ENCODE results near the gene SPAG17.

The SPAG17 gene

DNA sequence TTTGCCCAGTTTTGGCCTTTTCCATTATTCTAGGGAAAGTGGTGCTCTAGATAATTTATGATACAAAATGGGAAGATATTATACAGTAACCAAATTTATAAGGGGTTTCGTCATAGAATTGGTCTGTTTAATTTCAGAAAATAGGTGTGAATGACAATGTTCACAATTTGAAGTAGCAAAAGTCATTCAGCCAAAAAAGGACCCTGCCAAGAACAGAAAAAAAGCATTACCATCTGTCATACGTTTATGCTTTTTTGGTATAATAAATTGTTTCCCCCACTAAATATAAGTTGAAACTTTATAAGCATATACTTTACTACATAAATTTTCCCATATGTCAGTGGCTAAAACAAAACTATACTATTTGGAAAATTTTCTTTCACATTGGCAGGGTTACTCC, 4.5 kb upstream of the SPAG17 start:
- Histone ChIP-seq H3K36me3 (replicated peaks in 1 of 2; ENCODE audit: control insufficient read depth in 2 of 2, insufficient read depth in 2 of 2, low read length in 2 of 2) (no peaks in the 10 kb centered on the region), H2AFZ (ENCODE audit: low read length) (no peak overlapping the region), H2BK120ac (ENCODE audit: low read depth, low read length) (no peak overlapping the region), H3K4me3 (ENCODE audit: low read length in 2 of 2) (no peak overlapping the region), H3K18ac (ENCODE audit: low read length) (no peak overlapping the region), H3K27ac (replicated peaks; ENCODE audit: low read length) (no peak overlapping the region), H3K9ac (ENCODE audit: low read depth, low read length, poor library complexity) (no peak overlapping the region), H2BK5ac (ENCODE audit: low read length) (no peak overlapping the region), H3K4ac (ENCODE audit: low read length) (no peak overlapping the region), H3K27me3 (ENCODE audit: control insufficient read depth in 3 of 3, insufficient read depth in 3 of 3, low read depth in 1 of 3, low read length in 3 of 3) (no peaks in the 10 kb centered on the region), H3K4me1 (ENCODE audit: control insufficient read depth in 2 of 2, insufficient read depth in 1 of 2, low read depth in 1 of 2, low read length in 2 of 2) (peaks cover 5 to 7% of the 10 kb centered on the region in 2 donors), H2BK15ac (ENCODE audit: low read length) (no peak overlapping the region), H3K23ac (ENCODE audit: low read depth, low read length, poor library complexity) (no peak overlapping the region), H2BK12ac (ENCODE audit: low read length) (no peak overlapping the region), H2AK5ac (ENCODE audit: low read depth, low read length) (no peak overlapping the region), H3K9me3 (replicated peaks in 1 of 2; ENCODE audit: control insufficient read depth in 2 of 2, insufficient read depth in 1 of 2, low read depth in 1 of 2, low read length in 2 of 2) (peaks cover 0 to 3% of the 10 kb centered on the region in 2 donors), H4K8ac (ENCODE audit: low read depth, low read length) (no peak overlapping the region), H3K4me2 (ENCODE audit: insufficient read depth, low read length, poor library complexity, severe bottlenecking) (no peak overlapping the region), H3K79me1 (ENCODE audit: low read depth, low read length) (no peaks in the 10 kb centered on the region), H3K14ac (ENCODE audit: low read length) (no peak overlapping the region), H4K91ac (ENCODE audit: low read depth, low read length, poor library complexity) (no peak overlapping the region)
- WGBS, 2 donors (ENCODE audit: extremely low coverage in 2 of 2, insufficient read length in 2 of 2, insufficient replicate concordance in 1 of 2): no CpG with 5 or more reads among the region's 2 CpGs
- no peak for DNase-seq (ENCODE audit: low spot score)

DNA sequence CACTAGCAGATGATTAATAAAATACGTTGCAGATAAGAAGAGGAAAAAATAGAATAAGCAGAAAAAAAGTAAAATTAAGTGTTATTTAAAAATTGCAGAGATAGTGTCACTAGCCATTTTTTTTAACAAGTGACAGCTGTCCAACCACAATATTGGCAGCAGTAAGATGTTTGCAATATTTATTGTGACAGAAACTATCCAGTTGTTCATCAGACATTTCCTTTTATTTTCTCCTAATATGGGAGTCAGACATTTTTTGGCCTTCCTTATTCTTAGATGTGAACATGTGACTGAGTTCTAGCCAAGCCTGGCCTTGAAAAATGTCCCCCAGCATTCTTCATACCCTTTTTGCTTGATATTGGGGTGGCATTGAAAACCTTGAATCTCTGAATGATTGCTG, 3.4 kb upstream of the SPAG17 start:
- Histone ChIP-seq H2BK12ac (ENCODE audit: low read length) (no peak overlapping the region), H3K23ac (ENCODE audit: low read depth, low read length, poor library complexity) (no peak overlapping the region), H3K4me2 (ENCODE audit: insufficient read depth, low read length, poor library complexity, severe bottlenecking) (no peak overlapping the region), H4K91ac (ENCODE audit: low read depth, low read length, poor library complexity) (no peak overlapping the region), H2BK5ac (ENCODE audit: low read length) (no peak overlapping the region), H3K14ac (ENCODE audit: low read length) (no peak overlapping the region), H3K9me3 (replicated peaks in 1 of 2; ENCODE audit: control insufficient read depth in 2 of 2, insufficient read depth in 1 of 2, low read depth in 1 of 2, low read length in 2 of 2) (peaks cover 0 to 3% of the 10 kb centered on the region in 2 donors), H3K27ac (replicated peaks; ENCODE audit: low read length) (no peak overlapping the region), H2BK120ac (ENCODE audit: low read depth, low read length) (no peak overlapping the region), H3K4me3 (ENCODE audit: low read length in 2 of 2) (no peak overlapping the region), H4K8ac (ENCODE audit: low read depth, low read length) (no peak overlapping the region), H3K9ac (ENCODE audit: low read depth, low read length, poor library complexity) (no peak overlapping the region), H3K18ac (ENCODE audit: low read length) (no peak overlapping the region), H3K79me1 (ENCODE audit: low read depth, low read length) (no peaks in the 10 kb centered on the region), H3K36me3 (replicated peaks in 1 of 2; ENCODE audit: control insufficient read depth in 2 of 2, insufficient read depth in 2 of 2, low read length in 2 of 2) (no peaks in the 10 kb centered on the region), H2BK15ac (ENCODE audit: low read length) (no peak overlapping the region), H3K27me3 (ENCODE audit: control insufficient read depth in 3 of 3, insufficient read depth in 3 of 3, low read depth in 1 of 3, low read length in 3 of 3) (no peaks in the 10 kb centered on the region), H3K4ac (ENCODE audit: low read length) (no peak overlapping the region), H3K4me1 (ENCODE audit: control insufficient read depth in 2 of 2, insufficient read depth in 1 of 2, low read depth in 1 of 2, low read length in 2 of 2) (peaks cover 5 to 9% of the 10 kb centered on the region in 2 donors), H2AFZ (ENCODE audit: low read length) (no peak overlapping the region), H2AK5ac (ENCODE audit: low read depth, low read length) (no peak overlapping the region)
- no CpG with 5 or more reads among the region's 1 CpG for WGBS, 2 donors (ENCODE audit: extremely low coverage in 2 of 2, insufficient read length in 2 of 2, insufficient replicate concordance in 1 of 2)
- DNase-seq (ENCODE audit: low spot score): no peak

DNA sequence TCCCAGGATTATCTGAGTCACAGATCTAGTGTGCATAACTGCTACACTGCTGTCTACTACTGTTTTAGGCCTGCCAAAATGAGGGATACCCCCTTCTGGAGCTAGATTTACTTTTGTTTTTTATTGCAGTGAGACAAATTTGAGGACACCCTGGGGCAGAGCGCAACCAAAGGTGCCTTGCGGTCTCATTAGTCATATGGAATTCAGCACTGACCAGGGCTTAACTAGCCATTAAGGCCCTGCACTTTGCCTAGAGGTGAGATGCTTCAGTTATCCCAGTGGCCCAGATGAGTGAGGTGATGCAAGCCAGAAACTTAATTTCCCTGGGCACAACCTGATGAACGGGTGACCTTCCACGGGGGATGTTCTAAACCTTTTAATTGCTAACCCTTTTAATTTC, 998 bp upstream of the SPAG17 start:
- H3K27me3 ChIP-seq (ENCODE audit: control insufficient read depth in 3 of 3, insufficient read depth in 3 of 3, low read depth in 1 of 3, low read length in 3 of 3): no peaks in the 10 kb centered on the region
- H3K9me3 ChIP-seq (replicated peaks in 1 of 2; ENCODE audit: control insufficient read depth in 2 of 2, insufficient read depth in 1 of 2, low read depth in 1 of 2, low read length in 2 of 2): no peaks in the 10 kb centered on the region
- peaks cover 5 to 9% of the 10 kb centered on the region in 2 donors for H3K4me1 ChIP-seq (ENCODE audit: control insufficient read depth in 2 of 2, insufficient read depth in 1 of 2, low read depth in 1 of 2, low read length in 2 of 2)
- no peak for DNase-seq (ENCODE audit: low spot score)
- no peak overlapping the region for H3K23ac ChIP-seq (ENCODE audit: low read depth, low read length, poor library complexity)
- no peak overlapping the region for H2BK5ac ChIP-seq (ENCODE audit: low read length)
- H3K4me3 ChIP-seq (ENCODE audit: low read length in 2 of 2): no peak overlapping the region
- no peak overlapping the region for H3K14ac ChIP-seq (ENCODE audit: low read length)
- H2AK5ac ChIP-seq (ENCODE audit: low read depth, low read length): no peak overlapping the region
- no peak overlapping the region for H3K4ac ChIP-seq (ENCODE audit: low read length)
- no peak overlapping the region for H4K91ac ChIP-seq (ENCODE audit: low read depth, low read length, poor library complexity)
- no CpG with 5 or more reads among the region's 4 CpGs for WGBS, 2 donors (ENCODE audit: extremely low coverage in 2 of 2, insufficient read length in 2 of 2, insufficient replicate concordance in 1 of 2)
- H3K79me1 ChIP-seq (ENCODE audit: low read depth, low read length): no peaks in the 10 kb centered on the region
- no peak overlapping the region for H2BK15ac ChIP-seq (ENCODE audit: low read length)
- H3K36me3 ChIP-seq (replicated peaks in 1 of 2; ENCODE audit: control insufficient read depth in 2 of 2, insufficient read depth in 2 of 2, low read length in 2 of 2): no peaks in the 10 kb centered on the region
- H3K9ac ChIP-seq (ENCODE audit: low read depth, low read length, poor library complexity): no peak overlapping the region
- no peak overlapping the region for H2BK12ac ChIP-seq (ENCODE audit: low read length)
- no peak overlapping the region for H3K18ac ChIP-seq (ENCODE audit: low read length)
- H4K8ac ChIP-seq (ENCODE audit: low read depth, low read length): no peak overlapping the region
- peak overlapping the region; percentile 98 for H2AFZ ChIP-seq (ENCODE audit: low read length)
- no peak overlapping the region for H3K4me2 ChIP-seq (ENCODE audit: insufficient read depth, low read length, poor library complexity, severe bottlenecking)
- no peak overlapping the region for H3K27ac ChIP-seq (replicated peaks; ENCODE audit: low read length)
- H2BK120ac ChIP-seq (ENCODE audit: low read depth, low read length): no peak overlapping the region

DNA sequence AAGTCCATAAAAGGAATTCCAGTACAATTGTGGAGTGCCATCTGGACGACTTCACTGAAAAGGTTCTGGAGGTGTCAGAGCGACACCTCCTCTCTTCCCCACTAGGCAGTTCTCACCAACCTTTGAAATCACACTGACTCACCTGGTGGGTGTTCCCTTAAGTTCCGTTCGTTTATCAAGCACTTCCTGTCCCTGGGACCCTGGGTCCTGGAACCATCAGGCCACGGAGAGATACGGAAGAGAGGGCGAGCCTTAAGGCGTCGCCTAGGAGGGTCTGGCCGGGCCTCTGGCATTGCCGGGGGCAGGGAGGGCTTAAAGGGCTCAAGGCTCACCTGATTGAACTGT, 317 bp downstream of the SPAG17 start:
- Histone ChIP-seq H4K8ac (ENCODE audit: low read depth, low read length) (no peak overlapping the region), H3K4me1 (ENCODE audit: control insufficient read depth in 2 of 2, insufficient read depth in 1 of 2, low read depth in 1 of 2, low read length in 2 of 2) (peaks cover 5 to 9% of the 10 kb centered on the region in 2 donors), H3K18ac (ENCODE audit: low read length) (peak overlapping the region; percentile 12), H3K79me1 (ENCODE audit: low read depth, low read length) (no peaks in the 10 kb centered on the region), H4K91ac (ENCODE audit: low read depth, low read length, poor library complexity) (no peak overlapping the region), H3K9me3 (replicated peaks in 1 of 2; ENCODE audit: control insufficient read depth in 2 of 2, insufficient read depth in 1 of 2, low read depth in 1 of 2, low read length in 2 of 2) (no peaks in the 10 kb centered on the region), H3K9ac (ENCODE audit: low read depth, low read length, poor library complexity) (no peak overlapping the region), H3K23ac (ENCODE audit: low read depth, low read length, poor library complexity) (no peak overlapping the region), H2AK5ac (ENCODE audit: low read depth, low read length) (no peak overlapping the region), H2AFZ (ENCODE audit: low read length) (peak overlapping the region; percentile 98), H2BK5ac (ENCODE audit: low read length) (no peak overlapping the region), H3K36me3 (replicated peaks in 1 of 2; ENCODE audit: control insufficient read depth in 2 of 2, insufficient read depth in 2 of 2, low read length in 2 of 2) (no peaks in the 10 kb centered on the region), H3K27me3 (ENCODE audit: control insufficient read depth in 3 of 3, insufficient read depth in 3 of 3, low read depth in 1 of 3, low read length in 3 of 3) (no peaks in the 10 kb centered on the region), H2BK12ac (ENCODE audit: low read length) (no peak overlapping the region), H3K14ac (ENCODE audit: low read length) (no peak overlapping the region), H2BK15ac (ENCODE audit: low read length) (no peak overlapping the region), H2BK120ac (ENCODE audit: low read depth, low read length) (no peak overlapping the region), H3K4me3 (ENCODE audit: low read length in 2 of 2) (peak overlapping the region in 1 of 2 donors; percentile 48), H3K4me2 (ENCODE audit: insufficient read depth, low read length, poor library complexity, severe bottlenecking) (peak overlapping the region; percentile 41), H3K27ac (replicated peaks; ENCODE audit: low read length) (no peak overlapping the region), H3K4ac (ENCODE audit: low read length) (no peak overlapping the region)
- no CpG with 5 or more reads among the region's 11 CpGs for WGBS, 2 donors (ENCODE audit: extremely low coverage in 2 of 2, insufficient read length in 2 of 2, insufficient replicate concordance in 1 of 2)
- DNase-seq (ENCODE audit: low spot score): peak; percentile 0
